Esophagus squamous epithelium (tissue), 5 donors: ENCODE data around the gene C3orf70. TPM values are rescaled to one million over a fixed set of nuclear protein-coding genes. Genes with fewer than 3 reads are reported as not detected.
A peak's percentile ranks its signal among the peaks of the same experiment; 100 is the strongest.

Source experiments
- DNase-seq: peaks from one replicate; lab custom pipeline; 2025; lab: John Stamatoyannopoulos, UW
- H3K27ac ChIP-seq, 4 donors: fragments of 200-600 bp; sonication (generic); one replicate each; pipeline ENCODE4 v1.5.1; 2016 to 2019; ENCODE audit warnings: mild to moderate bottlenecking in 1 of 4
- H3K27me3 ChIP-seq, 4 donors: fragments of 200-600 bp; sonication (generic); 1 replicate in 3 of 4; 2 replicates in 1 of 4; pipeline versions ENCODE4 v1.5.1 to v1.6.0; 2017 to 2021; ENCODE audit warnings: antibody characterized with exemption in 1 of 4
- H3K36me3 ChIP-seq, 3 donors: fragments of 200-600 bp; sonication (generic); one replicate each; pipeline ENCODE4 v1.5.1; 2016 to 2019
- H3K4me1 ChIP-seq, 3 donors: fragments of 200-600 bp; sonication (generic); one replicate each; pipeline ENCODE4 v1.5.1; 2017 to 2019
- H3K4me3 ChIP-seq, 4 donors: fragments of 200-600 bp; sonication (generic); 1 replicate in 3 of 4; 2 replicates in 1 of 4; pipeline ENCODE4 v1.5.1; 2016 to 2019; ENCODE audit warnings: mild to moderate bottlenecking in 2 of 4, moderate library complexity in 1 of 4
- H3K9me3 ChIP-seq, 3 donors: fragments of 200-600 bp; sonication (generic); one replicate each; pipeline ENCODE4 v1.5.1; 2016 to 2019
- POLR2A ChIP-seq, 4 donors: fragments of 450-650 bp; IDR thresholded peaks; one replicate each; pipeline ENCODE4 v1.6.1; 2017; ENCODE audit warnings: antibody characterized with exemption in 4 of 4, mild to moderate bottlenecking in 4 of 4, moderate library complexity in 3 of 4
- WGBS, 2 donors: methylation state at CpG; one replicate each; pipeline ENCODE4 v1.1.5; 2018; 5-methylcytosine and 5-hydroxymethylcytosine counted together
- intact Hi-C: fragments of 100-400 bp; cut with DNase I; formaldehyde crosslinking; loops from one replicate; pipeline ENCODE4 v1.15.0; 2022
- total RNA-seq, 4 donors: library from RNA; depleted of rRNA; stranded (reverse); fragments of >200 nt; gene quantifications; one replicate each; pipeline ENCODE4 v1.1.0, GENCODE V29; 2016
- TF ChIP-seq, protein P1 (sequence below), 6 experiments: fragments of 450-650 bp in 4 of 6; fragments of 200-600 bp in 2 of 6; sonication (generic) in 2 of 6; IDR thresholded peaks; one replicate each; pipeline ENCODE4 v1.5.1; 2016 to 2019; ENCODE audit warnings: antibody characterized with exemption in 6 of 6, mild to moderate bottlenecking in 4 of 6, moderate library complexity in 4 of 6
- donor health status: DM: yes; HTN: yes; CAD: no.

The C3orf70 gene
- total RNA-seq, 4 donors from 2014 or later = 0.57 to 8.6 (median 1.3) TPM

DNA sequence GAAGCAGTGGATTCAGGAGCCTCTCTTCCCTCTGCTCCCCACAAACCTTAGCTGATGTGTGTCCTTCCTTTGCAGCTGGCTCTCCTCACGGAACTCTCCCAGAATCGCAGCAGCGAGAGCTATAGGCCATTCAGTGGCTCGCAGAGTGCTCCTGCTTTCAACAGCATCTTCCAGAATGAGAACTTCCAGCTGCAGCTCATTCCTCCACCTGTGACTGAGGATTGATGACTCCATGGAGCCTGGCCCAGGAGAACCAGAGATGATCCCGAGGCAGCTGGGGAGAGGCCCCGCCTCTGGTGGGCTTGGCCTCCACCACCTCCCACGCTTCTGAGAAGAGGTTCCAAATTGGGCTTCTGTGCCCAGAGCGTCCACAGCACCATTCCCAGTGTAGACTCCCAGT is 101.1 kb downstream of the C3orf70 start:
- peaks cover 0 to 81% (median 9%) of the 10 kb centered on the region in 3 donors for H3K36me3 ChIP-seq
- DNase-seq = no peak
- WGBS, 2 donors = 70 to 87% methylated on average over 6 of the region's 8 CpGs

DNA sequence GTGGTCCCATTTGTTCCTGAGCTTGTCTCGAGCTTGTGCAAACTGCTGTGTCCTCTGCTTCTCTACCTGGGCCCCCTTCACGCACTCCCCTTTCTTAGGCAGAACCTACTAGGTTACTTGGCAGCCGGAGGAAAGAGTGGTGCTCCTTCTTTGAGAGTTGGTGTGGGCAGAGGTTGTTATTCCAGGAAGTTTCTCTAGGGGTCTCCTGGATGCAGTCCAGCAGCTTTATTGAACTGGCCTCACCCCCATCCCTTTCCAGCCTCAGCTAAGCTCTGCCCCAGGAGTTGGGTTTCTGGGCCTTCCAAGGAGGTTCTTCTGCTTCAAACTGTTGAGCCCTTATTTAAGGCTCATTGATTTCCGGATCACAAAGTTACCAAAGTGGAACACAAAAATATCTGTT is 103.2 kb downstream of the C3orf70 start:
- TF ChIP-seq, protein P1, sequence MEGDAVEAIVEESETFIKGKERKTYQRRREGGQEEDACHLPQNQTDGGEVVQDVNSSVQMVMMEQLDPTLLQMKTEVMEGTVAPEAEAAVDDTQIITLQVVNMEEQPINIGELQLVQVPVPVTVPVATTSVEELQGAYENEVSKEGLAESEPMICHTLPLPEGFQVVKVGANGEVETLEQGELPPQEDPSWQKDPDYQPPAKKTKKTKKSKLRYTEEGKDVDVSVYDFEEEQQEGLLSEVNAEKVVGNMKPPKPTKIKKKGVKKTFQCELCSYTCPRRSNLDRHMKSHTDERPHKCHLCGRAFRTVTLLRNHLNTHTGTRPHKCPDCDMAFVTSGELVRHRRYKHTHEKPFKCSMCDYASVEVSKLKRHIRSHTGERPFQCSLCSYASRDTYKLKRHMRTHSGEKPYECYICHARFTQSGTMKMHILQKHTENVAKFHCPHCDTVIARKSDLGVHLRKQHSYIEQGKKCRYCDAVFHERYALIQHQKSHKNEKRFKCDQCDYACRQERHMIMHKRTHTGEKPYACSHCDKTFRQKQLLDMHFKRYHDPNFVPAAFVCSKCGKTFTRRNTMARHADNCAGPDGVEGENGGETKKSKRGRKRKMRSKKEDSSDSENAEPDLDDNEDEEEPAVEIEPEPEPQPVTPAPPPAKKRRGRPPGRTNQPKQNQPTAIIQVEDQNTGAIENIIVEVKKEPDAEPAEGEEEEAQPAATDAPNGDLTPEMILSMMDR (IDR thresholded peaks at IDR 0.05) = no peak
- Histone ChIP-seq H3K4me3 (no peak overlapping the region), H3K36me3 (peaks cover 0 to 69% (median 9%) of the 10 kb centered on the region in 3 donors), H3K27ac (no peak overlapping the region), H3K27me3 (no peaks in the 10 kb centered on the region), H3K4me1 (peaks cover 0 to 8% (median 0%) of the 10 kb centered on the region in 3 donors), H3K9me3 (no peaks in the 10 kb centered on the region)
- intact Hi-C loops = no loop called here
- 96 to 97% methylated on average over 3 to 4 of the region's 4 CpGs for WGBS, 2 donors
- no peak for DNase-seq

More for the DNA sequence above, 101.1 kb downstream of the C3orf70 start:
- Histone ChIP-seq H3K9me3 (peaks cover 0 to 3% (median 2%) of the 10 kb centered on the region in 3 donors), H3K27me3 (no peaks in the 10 kb centered on the region), H3K4me3 (no peak overlapping the region), H3K27ac (no peak overlapping the region), H3K4me1 (peaks cover 0 to 2% (median 0%) of the 10 kb centered on the region in 3 donors)
- TF ChIP-seq, protein P1 (IDR thresholded peaks at IDR 0.05) = no peak
- TF ChIP-seq POLR2A (IDR thresholded peaks at IDR 0.05) = no peak
- intact Hi-C loops = no loop called here

DNA sequence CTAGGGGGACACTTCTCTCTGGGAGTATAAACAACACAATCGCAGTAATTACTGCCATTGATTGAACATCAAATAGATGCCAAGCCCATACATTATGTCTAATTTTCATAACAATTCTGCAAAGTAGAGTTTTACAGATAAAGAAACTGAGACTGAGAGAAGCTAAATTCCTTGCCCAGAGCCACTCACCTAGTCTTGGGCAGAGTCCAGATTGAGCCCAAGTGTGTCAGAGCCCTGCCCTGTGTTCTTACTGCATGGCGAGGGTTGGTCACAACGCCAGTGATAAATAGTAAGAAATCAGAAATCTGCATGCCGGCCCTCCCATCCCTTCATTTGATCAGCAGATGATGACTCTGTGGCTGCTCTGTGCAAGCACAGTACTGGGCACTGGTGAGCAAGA is 106.3 kb downstream of the C3orf70 start:
- Histone ChIP-seq H3K9me3 (no peaks in the 10 kb centered on the region), H3K36me3 (peaks cover 0 to 38% (median 0%) of the 10 kb centered on the region in 3 donors), H3K27me3 (no peaks in the 10 kb centered on the region), H3K4me1 (peaks cover 0 to 8% (median 0%) of the 10 kb centered on the region in 3 donors), H3K27ac (peak overlapping the region in 1 of 4 donors; percentile 29), H3K4me3 (no peak overlapping the region)
- 82 to 84% methylated on average over 4 of the region's 4 CpGs for WGBS, 2 donors
- no peak for DNase-seq
- intact Hi-C loops = no loop called here
- TF ChIP-seq POLR2A (IDR thresholded peaks at IDR 0.05) = no peak
- TF ChIP-seq, protein P1 (IDR thresholded peaks at IDR 0.05) = no peak

DNA sequence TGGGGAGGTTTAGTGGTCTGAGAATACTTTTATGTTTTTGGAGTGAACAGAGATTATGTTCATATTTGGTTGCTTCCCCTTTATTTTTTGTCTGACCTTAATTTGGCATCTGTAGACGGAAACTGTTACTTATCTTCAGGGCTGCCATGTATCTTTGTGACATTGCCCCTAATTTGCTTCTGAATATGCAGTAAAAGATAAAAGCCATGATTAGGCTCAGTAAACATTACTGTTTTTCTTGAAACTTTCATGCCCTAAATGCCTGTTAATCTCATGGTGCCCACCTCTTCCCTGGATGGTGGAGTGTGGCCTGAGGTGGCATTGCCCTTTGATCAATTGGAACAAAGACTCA is 106.7 kb downstream of the C3orf70 start:
- Histone ChIP-seq H3K36me3 (peaks cover 0 to 33% (median 0%) of the 10 kb centered on the region in 3 donors), H3K4me3 (no peak overlapping the region), H3K4me1 (peaks cover 0 to 8% (median 0%) of the 10 kb centered on the region in 3 donors), H3K27ac (peak overlapping the region in 1 of 4 donors; percentile 29), H3K9me3 (no peaks in the 10 kb centered on the region), H3K27me3 (no peaks in the 10 kb centered on the region)
- WGBS, 2 donors = 65 to 71% methylated on average over 1 of the region's 1 CpG
- no peak for DNase-seq
- intact Hi-C loops = no loop called here
- TF ChIP-seq, protein P1 (IDR thresholded peaks at IDR 0.05) = no peak
- no peak for TF ChIP-seq POLR2A (IDR thresholded peaks at IDR 0.05)

DNA sequence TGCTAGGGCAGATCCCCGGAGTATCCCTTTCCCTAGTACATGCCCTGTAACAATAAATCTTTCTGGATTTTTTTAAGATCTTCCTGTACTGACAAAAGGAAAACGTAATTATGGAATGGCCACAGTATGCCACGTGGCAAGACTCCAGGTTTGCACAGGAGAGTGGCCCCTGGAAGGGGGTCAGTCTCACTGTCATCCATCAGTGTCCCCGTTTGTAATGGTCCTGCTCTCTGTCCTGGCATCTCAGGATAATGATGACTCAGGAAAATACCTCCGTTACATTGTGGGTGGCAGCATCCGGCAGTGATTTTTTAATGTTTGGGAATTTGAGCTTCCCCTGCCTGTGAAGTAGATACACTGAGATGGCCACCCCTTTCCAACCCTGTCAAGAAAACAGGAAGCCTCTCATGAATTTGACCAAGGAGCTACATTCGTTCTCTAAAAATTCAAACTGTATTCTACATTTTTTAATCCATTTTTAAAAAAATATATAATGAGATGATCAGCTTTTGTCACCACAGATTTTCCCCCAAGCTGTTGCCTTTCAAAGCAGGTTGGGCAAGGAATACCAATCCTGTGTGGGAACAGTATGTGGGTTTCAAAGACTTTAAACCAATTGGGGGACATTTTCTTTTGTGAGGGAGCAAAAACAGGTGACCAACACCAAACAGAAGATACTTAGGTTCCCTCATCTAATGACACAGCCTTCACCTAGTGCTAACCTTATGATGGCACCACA is 110.4 kb downstream of the C3orf70 start:
- no peak overlapping the region for H3K27ac ChIP-seq
- H3K36me3 ChIP-seq = peaks cover 0 to 4% (median 0%) of the 10 kb centered on the region in 3 donors
- peaks cover 0 to 8% (median 0%) of the 10 kb centered on the region in 3 donors for H3K4me1 ChIP-seq
- no peaks in the 10 kb centered on the region for H3K9me3 ChIP-seq
- H3K27me3 ChIP-seq = no peaks in the 10 kb centered on the region
- DNase-seq = no peak
- intact Hi-C loops = no loop called here
- 83 to 85% methylated on average over 7 of the region's 7 CpGs for WGBS, 2 donors
- TF ChIP-seq, protein P1 (IDR thresholded peaks at IDR 0.05) = no peak
- TF ChIP-seq POLR2A (IDR thresholded peaks at IDR 0.05) = no peak
- no peak overlapping the region for H3K4me3 ChIP-seq
